K562 (cell line): Measurements from ENCODE around the gene PLXNB3. TPM values are rescaled to one million over a fixed set of nuclear protein-coding genes. Genes with fewer than 3 reads are reported as not detected.
A peak's percentile ranks its signal among the peaks of the same experiment; 100 is the strongest.

Experiments
- ATAC-seq: fragments of 200-7000 bp; cut with Tn5 transposase; 3 replicates; pipeline ENCODE4 v1.9.1; 2020; ENCODE audit warnings: moderate library complexity
- BruUV-seq: library from RNA; stranded (reverse); fragments of 400-500 nt; replicated peaks from 2 replicates; lab custom pipeline; 2021; lab: Mats Ljungman, UMichigan
- CTCF ChIA-PET: fragments of 300-600 bp; formaldehyde crosslinking; extraction: SDS; loops from one replicate; lab custom pipeline; 2021; ENCODE audit warnings: low intra/inter-chr PET ratio; lab: Yijun Ruan, JAX
- POLR2A ChIA-PET: fragments of 300-600, 350-650 bp; sonication (Branson Sonifier 250); formaldehyde crosslinking; extraction: SDS; loops from one replicate; lab custom pipeline; 2021; ENCODE audit warnings: antibody characterized with exemption, inconsistent platforms; lab: Yijun Ruan, JAX
- DNase-seq, 4 experiments: peaks; one replicate each; pipeline versions ENCODE4 v3.0.0 to v3.0.0-alpha.2; 2011 to 2018; ENCODE audit warnings: low spot score in 3 of 4, mixed read lengths in 3 of 4; ENCODE audit errors: extremely low read depth in 1 of 4
- FAIRE-seq: peaks from 2 replicates; lab custom pipeline; 2011; peaks lifted over from hg19 to GRCh38; lab: Jason Lieb, UNC
- H2AFZ ChIP-seq: 2 replicates; pipeline ENCODE4 v1.6.0; 2011; ENCODE audit warnings: low read depth, low read length, control low read depth, inconsistent platforms
- H3K27ac ChIP-seq: fragments of 200-600 bp; 3 replicates; pipeline ENCODE4 v1.8.0; 2011; ENCODE audit warnings: low read depth, mild to moderate bottlenecking, control low read depth, inconsistent platforms, low read length, moderate library complexity, mixed read lengths; ENCODE audit errors: extremely low read depth
- H3K27me3 ChIP-seq, 2 experiments: fragments of 300-600 bp in 1 of 2; 2 replicates in 1 of 2; 3 replicates in 1 of 2; pipeline versions ENCODE4 v1.6.0 to v1.8.0; 2011; ENCODE audit warnings: inconsistent platforms in 2 of 2, low read length in 2 of 2, mild to moderate bottlenecking in 1 of 2, mixed read lengths in 1 of 2, moderate library complexity in 1 of 2; ENCODE audit not compliant: control insufficient read depth in 2 of 2, insufficient read depth in 2 of 2
- H3K36me3 ChIP-seq: fragments of 300-600 bp; 3 replicates; pipeline ENCODE4 v1.8.0; 2011; ENCODE audit warnings: mild to moderate bottlenecking, low read length, inconsistent platforms; ENCODE audit not compliant: control insufficient read depth, insufficient read depth
- H3K4me1 ChIP-seq, 2 experiments: fragments of 200-600 bp in 1 of 2; replicated peaks in 1 of 2; 2 replicates in 1 of 2; 3 replicates in 1 of 2; pipeline versions ENCODE4 v1.5.1 to v1.8.0; 2011; ENCODE audit warnings: inconsistent platforms in 2 of 2, low read length in 2 of 2, mild to moderate bottlenecking in 1 of 2, mixed read lengths in 1 of 2, moderate library complexity in 1 of 2; ENCODE audit not compliant: control insufficient read depth in 2 of 2, insufficient read depth in 2 of 2
- H3K4me2 ChIP-seq: 2 replicates; pipeline ENCODE4 v1.6.1; 2011; ENCODE audit warnings: low read length, control low read depth, inconsistent platforms, mixed read lengths; ENCODE audit not compliant: insufficient read depth
- H3K4me3 ChIP-seq: fragments of 200-600 bp; sonication (generic), shearing (Covaris generic); 2 replicates; pipeline ENCODE4 v1.5.1; 2016; ENCODE audit warnings: control low read depth, inconsistent platforms
- H3K79me2 ChIP-seq: fragments of 200-600 bp; 3 replicates; pipeline ENCODE4 v1.8.0; 2011; ENCODE audit warnings: low read length, inconsistent platforms; ENCODE audit not compliant: control insufficient read depth, insufficient read depth
- H3K9ac ChIP-seq, 2 experiments: 2 replicates each; pipeline versions ENCODE4 v1.6.0 to v1.6.1; 2011; ENCODE audit warnings: low read depth in 2 of 2, low read length in 2 of 2, control low read depth in 1 of 2, inconsistent platforms in 1 of 2, mild to moderate bottlenecking in 1 of 2, mixed read lengths in 1 of 2; ENCODE audit not compliant: insufficient read depth in 1 of 2
- H3K9me1 ChIP-seq: one replicate; pipeline ENCODE4 v1.6.0; 2011; ENCODE audit warnings: inconsistent platforms, mild to moderate bottlenecking, low read length, moderate library complexity; ENCODE audit not compliant: control insufficient read depth, insufficient read depth
- H3K9me3 ChIP-seq: replicated peaks from 2 replicates; pipeline ENCODE4 v1.5.1; 2011; ENCODE audit warnings: low read depth, low read length, inconsistent platforms; ENCODE audit not compliant: control insufficient read depth, insufficient read depth
- H4K20me1 ChIP-seq: replicated peaks from 2 replicates; pipeline ENCODE4 v1.6.1; 2011; ENCODE audit warnings: low read length, inconsistent platforms, mixed read lengths; ENCODE audit not compliant: control insufficient read depth, insufficient read depth
- ARNT ChIP-seq, 2 experiments: fragments of 450-650 bp; IDR thresholded peaks; 2 replicates each; pipeline ENCODE4 v1.6.1; 2016; ENCODE audit warnings: mild to moderate bottlenecking in 1 of 2
- BRD4 ChIP-seq: fragments of 200-600 bp; sonication (generic); IDR thresholded peaks from 2 replicates; pipeline ENCODE4 v1.6.1; 2017; ENCODE audit warnings: inconsistent platforms
- FOS ChIP-seq: IDR thresholded peaks from 3 replicates; pipeline ENCODE4 v1.6.1; 2011; ENCODE audit not compliant: insufficient read length; ENCODE audit errors: extremely low read depth
- FOXP1 ChIP-seq: sonication (generic); formaldehyde crosslinking; IDR thresholded peaks from 2 replicates; pipeline ENCODE4 v1.8.0; 2022; ENCODE audit warnings: mild to moderate bottlenecking, missing genetic modification reagents
- JUND ChIP-seq, 2 experiments: IDR thresholded peaks; 2 replicates in 1 of 2; 3 replicates in 1 of 2; pipeline ENCODE4 v1.6.1; 2011; ENCODE audit warnings: borderline replicate concordance in 2 of 2, low read depth in 2 of 2, low read length in 2 of 2, improper control_type of control experiment in 1 of 2, missing biosample characterization in 1 of 2, missing genetic modification characterization in 1 of 2, missing genetic modification reagents in 1 of 2
- NBN ChIP-seq: fragments of 450-650 bp; IDR thresholded peaks from 2 replicates; pipeline ENCODE4 v1.6.1; 2016; ENCODE audit warnings: low read depth, mild to moderate bottlenecking
- NFRKB ChIP-seq: fragments of 450-650 bp; IDR thresholded peaks from 2 replicates; pipeline ENCODE4 v1.6.1; 2016; ENCODE audit warnings: low read depth
- POLR2AphosphoS5 ChIP-seq: IDR thresholded peaks from 2 replicates; pipeline ENCODE4 v1.6.1; 2011; ENCODE audit warnings: mild to moderate bottlenecking, low read depth, low read length, moderate library complexity; ENCODE audit not compliant: control insufficient read depth, insufficient read depth
- POLR2B ChIP-seq: fragments of 450-650 bp; IDR thresholded peaks from 2 replicates; pipeline ENCODE4 v1.6.1; 2018; ENCODE audit warnings: low read depth; ENCODE audit not compliant: partially characterized antibody
- RBM14 ChIP-seq: fragments of 200-400 bp; formaldehyde crosslinking; IDR thresholded peaks from 2 replicates; pipeline ENCODE4 v1.6.1; 2018; ENCODE audit warnings: low read depth, mild to moderate bottlenecking, low read length, moderate library complexity, borderline replicate concordance; ENCODE audit not compliant: insufficient read depth
- SP1 ChIP-seq: sonication (generic); formaldehyde crosslinking; IDR thresholded peaks from 2 replicates; pipeline ENCODE4 v1.8.1; 2022; ENCODE audit warnings: mild to moderate bottlenecking, missing genetic modification reagents
- TEAD2 ChIP-seq: fragments of 450-650 bp; IDR thresholded peaks from 2 replicates; pipeline ENCODE4 v1.6.1; 2016; ENCODE audit warnings: missing genetic modification characterization, control low read depth, missing compliant biosample characterization
- VEZF1 ChIP-seq: fragments of 200-800 bp; sonication (Bioruptor generic); IDR thresholded peaks from 2 replicates; pipeline ENCODE4 v1.6.1; 2017; ENCODE audit warnings: missing genetic modification characterization, missing compliant biosample characterization
- YY1 ChIP-seq, 3 experiments: IDR thresholded peaks; 2 replicates each; pipeline ENCODE4 v1.6.1; 2011; ENCODE audit warnings: low read length in 2 of 3, mild to moderate bottlenecking in 2 of 3, moderate library complexity in 2 of 3, borderline replicate concordance in 1 of 3, control low read depth in 1 of 3, low read depth in 1 of 3; ENCODE audit not compliant: insufficient read depth in 3 of 3, insufficient replicate concordance in 2 of 3, control insufficient read depth in 1 of 3, insufficient read length in 1 of 3; ENCODE audit errors: extremely low read depth in 1 of 3
- ZNF23 ChIP-seq: fragments of 250-450 bp; sonication (Bioruptor Pico); IDR thresholded peaks from 2 replicates; pipeline ENCODE4 v1.4.0; 2020; ENCODE audit warnings: mild to moderate bottlenecking
- ZNF239 ChIP-seq: fragments of 250-450 bp; sonication (Bioruptor Pico); IDR thresholded peaks from 2 replicates; pipeline ENCODE4 v1.4.0; 2020; ENCODE audit warnings: mild to moderate bottlenecking
- WGBS: fragments of 100-300 bp; shearing (Covaris generic); methylation state at CpG from one replicate; pipeline ENCODE4 v1.1.6; 2016; ENCODE audit warnings: low coverage, mixed read lengths; ENCODE audit not compliant: insufficient coverage; ENCODE audit errors: missing lambda C conversion rate; 5-methylcytosine and 5-hydroxymethylcytosine counted together
- in situ Hi-C: fragments of 300-500 bp; cut with MboI; formaldehyde crosslinking; loops from 4 replicates; pipeline ENCODE4 v1.15.0; 2018; ENCODE audit warnings: inconsistent platforms, mixed read lengths
- intact Hi-C: fragments of 100-400 bp; cut with micrococcal nuclease; formaldehyde crosslinking; loops from 2 replicates; pipeline ENCODE4 v1.14.2; 2022
- polyA plus RNA-seq, 8 experiments: library from polyadenylated mRNA; depleted of rRNA in 4 of 8; stranded (reverse) in 5 of 8; unstranded in 3 of 8; fragments of >200 nt; fragmentation: Nextera tagmentation in 2 of 8; fragmentation: Illumina TruSeq in 1 of 8; extraction: Ambion mirVana in 2 of 8; extraction: Trizol in 1 of 8; gene quantifications; 2 replicates each; pipeline versions ENCODE4 v1.2.1 to v1.2.3, GENCODE V29; 2011 to 2014; ENCODE audit warnings: inconsistent platforms in 1 of 8, missing spikeins in 1 of 8
- total RNA-seq, 7 experiments: library from RNA; depleted of rRNA in 6 of 7; stranded (reverse); fragments of >200 nt in 6 of 7; fragmentation: Illumina TruSeq in 2 of 7; extraction: Trizol in 2 of 7; gene quantifications; 2 replicates each; pipeline versions ENCODE4 v1.2.1 to v1.2.3, GENCODE V29; 2011 to 2021; ENCODE audit warnings: low replicate concordance in 1 of 7
- TF ChIP-seq, protein P1 (sequence below): sonication (generic); formaldehyde crosslinking; IDR thresholded peaks from 2 replicates; pipeline ENCODE4 v1.4.0; 2020; ENCODE audit warnings: mild to moderate bottlenecking, missing genetic modification reagents

Gene PLXNB3
- total and polyA plus RNA-seq, 9 of the 15 experiments (the other 6 are each of a cell fraction or from before 2014, with no cell fraction given), result 0.22 to 2.0 (median 1.4) TPM; not detected in 2

GRCh38 chrX:153766098-153766817 is 2.2 kb downstream of the PLXNB3 start:
- no peaks in the 10 kb centered on the region for H3K36me3 ChIP-seq
- peaks cover 14% of the 10 kb centered on the region for H3K79me2 ChIP-seq
- BruUV-seq, result TSS peak; percentile 83
- peak overlapping the region; percentile 87 for H3K4me2 ChIP-seq
- FAIRE-seq, result peak; percentile 92
- H2AFZ ChIP-seq, result peak overlapping the region; percentile 86
- DNase-seq, result peak; percentile 71 to 91 (median 79)
- H3K9ac ChIP-seq, result peak overlapping the region; percentile 92 to 96
- H3K9me1 ChIP-seq, result no peaks in the 10 kb centered on the region
- H3K9me3 ChIP-seq, result no peaks in the 10 kb centered on the region
- ChIA-PET POLR2A (interaction anchor here (0.6 to 0.7 kb wide), 3 partner anchors 35 to 780 kb away, joined by 3 to 4 read pairs (median 3); partner anchors contain the start of gene G6PD), CTCF (no interaction called here)
- in situ Hi-C loops (no loop called here), intact Hi-C loops (loop anchor here (5.0 kb wide), 1 partner anchor 161 kb away; the partner anchor contains the start of gene ARHGAP4)
- H3K4me1 ChIP-seq, result peaks cover 15 to 83% of the 10 kb centered on the region in 2 experiments
- no peaks in the 10 kb centered on the region for H3K27me3 ChIP-seq
- H3K27ac ChIP-seq, result peak overlapping the region; percentile 99
- ATAC-seq, result peak; percentile 82
- H4K20me1 ChIP-seq, result no peaks in the 10 kb centered on the region
- WGBS, result 0% methylated on average over 14 of the region's 21 CpGs
- peak overlapping the region; percentile 51 for H3K4me3 ChIP-seq
- TF ChIP-seq ARNT (IDR thresholded peaks at IDR 0.05) (no peak), FOXP1 (CRISPR knock-in tag) (no peak), NBN (0 out of 2 replicates have a peak, but pooled peaks have one; percentile 26), POLR2AphosphoS5 (peak; percentile 66), BRD4 (no peak), POLR2B (peak; percentile 47), TEAD2 (tag) (no peak), RBM14 (0 out of 2 replicates have a peak, but pooled peaks have one; percentile 74), FOS (no peak), SP1 (CRISPR knock-in tag) (no peak), ZNF239 (CRISPR knock-in tag) (no peak), ZNF23 (CRISPR knock-in tag) (no peak), VEZF1 (CRISPR knock-in tag) (peak; percentile 86), NFRKB (peak; percentile 77; the same call in 1 of the 2 replicates), JUND (IDR thresholded peaks at IDR 0.05; ENCODE audit: borderline replicate concordance, low read depth, low read length) (peak; percentile 91), JUND (tag; IDR thresholded peaks at IDR 0.05; ENCODE audit: borderline replicate concordance, low read depth, low read length) (peak; percentile 83; the same call in 2 of the 3 replicates), YY1 (IDR thresholded peaks at IDR 0.05; ENCODE audit: borderline replicate concordance in 1 of 3, control insufficient read depth in 1 of 3, extremely low read depth in 1 of 3, insufficient read depth in 3 of 3, insufficient read length in 1 of 3, insufficient replicate concordance in 2 of 3, low read depth in 1 of 3, low read length in 2 of 3) (peak in 1 of 3 experiments; percentile 25)
- TF ChIP-seq, protein P1, sequence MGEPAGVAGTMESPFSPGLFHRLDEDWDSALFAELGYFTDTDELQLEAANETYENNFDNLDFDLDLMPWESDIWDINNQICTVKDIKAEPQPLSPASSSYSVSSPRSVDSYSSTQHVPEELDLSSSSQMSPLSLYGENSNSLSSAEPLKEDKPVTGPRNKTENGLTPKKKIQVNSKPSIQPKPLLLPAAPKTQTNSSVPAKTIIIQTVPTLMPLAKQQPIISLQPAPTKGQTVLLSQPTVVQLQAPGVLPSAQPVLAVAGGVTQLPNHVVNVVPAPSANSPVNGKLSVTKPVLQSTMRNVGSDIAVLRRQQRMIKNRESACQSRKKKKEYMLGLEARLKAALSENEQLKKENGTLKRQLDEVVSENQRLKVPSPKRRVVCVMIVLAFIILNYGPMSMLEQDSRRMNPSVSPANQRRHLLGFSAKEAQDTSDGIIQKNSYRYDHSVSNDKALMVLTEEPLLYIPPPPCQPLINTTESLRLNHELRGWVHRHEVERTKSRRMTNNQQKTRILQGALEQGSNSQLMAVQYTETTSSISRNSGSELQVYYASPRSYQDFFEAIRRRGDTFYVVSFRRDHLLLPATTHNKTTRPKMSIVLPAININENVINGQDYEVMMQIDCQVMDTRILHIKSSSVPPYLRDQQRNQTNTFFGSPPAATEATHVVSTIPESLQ (CRISPR knock-in tag), result no peak
